Adrenal gland (tissue), 5 donors: Measurements from ENCODE around the gene OR5AN1.

ENCODE experiments used
- CTCF ChIP-seq, 6 experiments: fragments of 450-650 bp in 4 of 6; fragments of 200-600 bp in 2 of 6; sonication (generic) in 1 of 6; IDR thresholded peaks; 1 replicate in 5 of 6; 2 replicates in 1 of 6; pipeline versions ENCODE4 v1.5.1 to v1.8.0; 2016 to 2021; ENCODE audit warnings: antibody characterized with exemption in 6 of 6, mild to moderate bottlenecking in 2 of 6, moderate library complexity in 1 of 6
- POLR2A ChIP-seq, 2 donors: fragments of 450-650 bp; IDR thresholded peaks; one replicate each; pipeline ENCODE4 v1.6.1; 2017; ENCODE audit warnings: antibody characterized with exemption in 2 of 2, mild to moderate bottlenecking in 2 of 2, moderate library complexity in 1 of 2
- donor health status: DM: no; HTN: no; CAD: no.

DNA sequence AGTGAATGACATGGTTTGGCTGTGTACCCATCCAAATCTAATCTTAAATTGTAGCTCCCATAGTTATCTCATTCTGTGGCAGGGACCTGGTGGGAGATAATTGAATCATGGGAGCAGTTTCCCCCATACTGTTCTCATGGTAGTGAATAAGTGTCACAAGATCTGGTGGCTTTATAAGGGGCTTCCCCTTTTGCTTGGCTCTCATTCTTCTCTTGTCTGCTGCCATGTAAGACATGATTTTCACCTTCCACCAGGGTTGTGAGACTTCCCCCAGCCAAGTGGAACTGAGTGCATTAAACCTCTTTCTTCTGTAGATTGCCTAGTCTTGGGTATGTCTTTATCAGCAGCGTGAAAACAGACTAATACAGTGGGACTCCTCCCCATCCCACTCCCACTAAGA lies 56.4 kb downstream of the OR5AN1 start:
- TF ChIP-seq CTCF (IDR thresholded peaks at IDR 0.05): no peak
- no peak for TF ChIP-seq POLR2A (IDR thresholded peaks at IDR 0.05)
